Activated CD8-positive, alpha-beta memory T cell treated with anti-CD3 and anti-CD28 coated beads for 24 hours (primary cell): Measurements from ENCODE around the gene ESR1.

Experiments
- DNase-seq: peaks from one replicate; pipeline ENCODE4 v3.0.0-alpha.2; 2020

The ESR1 gene

GRCh38 chr6:152143359-152143758 lies 335.9 kb downstream of the ESR1 start:
- no peak for DNase-seq

- DNase-seq, result no peak
Observed at GRCh38 chr6:152146385-152146784, 338.9 kb downstream of the ESR1 start.

GRCh38 chr6:152147269-152147668 lies 339.8 kb downstream of the ESR1 start:
- no peak for DNase-seq

- DNase-seq, result no peak
Observed at GRCh38 chr6:152148412-152148811, 340.9 kb downstream of the ESR1 start.

- DNase-seq, result no peak
Observed at GRCh38 chr6:152150196-152150595, 342.7 kb downstream of the ESR1 start.

GRCh38 chr6:152151920-152152319 lies 344.4 kb downstream of the ESR1 start:
- DNase-seq, result no peak

GRCh38 chr6:152154559-152155356 lies 347.3 kb downstream of the ESR1 start:
- DNase-seq, result no peak

GRCh38 chr6:152155792-152156191 lies 348.3 kb downstream of the ESR1 start:
- no peak for DNase-seq

- no peak for DNase-seq
Observed at GRCh38 chr6:152160346-152160745, 352.9 kb downstream of the ESR1 start.

- no peak for DNase-seq
Observed at GRCh38 chr6:152161501-152161900, 354.0 kb downstream of the ESR1 start.

GRCh38 chr6:152164957-152165356 lies 357.5 kb downstream of the ESR1 start:
- DNase-seq, result no peak

- DNase-seq, result no peak
Observed at GRCh38 chr6:152166497-152166896, 359.0 kb downstream of the ESR1 start.

- DNase-seq, result no peak
Observed at GRCh38 chr6:152166897-152167296, 359.4 kb downstream of the ESR1 start.

GRCh38 chr6:152167641-152168603 lies 360.4 kb downstream of the ESR1 start:
- no peak for DNase-seq

GRCh38 chr6:152170313-152170701 lies 362.8 kb downstream of the ESR1 start:
- DNase-seq, result no peak

- peak; percentile 72 for DNase-seq
Observed at GRCh38 chr6:152170702-152171667, 363.5 kb downstream of the ESR1 start.

GRCh38 chr6:152173321-152173720 lies 365.8 kb downstream of the ESR1 start:
- DNase-seq, result no peak

- no peak for DNase-seq
Observed at GRCh38 chr6:152173957-152174356, 366.5 kb downstream of the ESR1 start.

- no peak for DNase-seq
Observed at GRCh38 chr6:152176268-152176667, 368.8 kb downstream of the ESR1 start.
